SK-N-SH (cell line): Measurements from ENCODE around the gene PIAS4. TPM values are rescaled to one million over a fixed set of nuclear protein-coding genes. Genes with fewer than 3 reads are reported as not detected.

Experiments
- CTCF ChIA-PET: fragments of 300-600, 350-600 bp; formaldehyde crosslinking; extraction: SDS; loops from one replicate; lab custom pipeline; 2021; lab: Yijun Ruan, JAX
- POLR2A ChIA-PET: fragments of 350-600 bp; sonication (Branson Sonifier 250); formaldehyde crosslinking; extraction: SDS; loops from one replicate; lab custom pipeline; 2020; ENCODE audit warnings: antibody characterized with exemption, inconsistent platforms; lab: Yijun Ruan, JAX
- DNase-seq: peaks from one replicate; pipeline ENCODE4 v3.0.0; 2012
- H2AFZ ChIP-seq: fragments of 200-600 bp; sonication (generic); 2 replicates; pipeline ENCODE4 v1.8.1; 2016; ENCODE audit warnings: antibody characterized with exemption, mild to moderate bottlenecking, low read depth
- H3F3A ChIP-seq: fragments of 200-600 bp; sonication (generic); replicated peaks from 2 replicates; pipeline ENCODE3; 2016; ENCODE audit warnings: antibody characterized with exemption, mild to moderate bottlenecking; ENCODE audit not compliant: insufficient read depth
- H3K27ac ChIP-seq, 2 experiments: fragments of 200-500 bp in 1 of 2; fragments of 200-600 bp in 1 of 2; sonication (Bioruptor generic) in 1 of 2; sonication (generic), shearing (Covaris generic) in 1 of 2; 2 replicates each; pipeline versions ENCODE4 v1.5.1 to v1.6.1; 2014 to 2016; ENCODE audit warnings: low read depth in 2 of 2, inconsistent platforms in 1 of 2, low read length in 1 of 2, mild to moderate bottlenecking in 1 of 2, mixed read lengths in 1 of 2
- H3K27me3 ChIP-seq: fragments of 200-600 bp; sonication (generic), shearing (Covaris generic); 2 replicates; pipeline ENCODE4 v1.6.1; 2016; ENCODE audit warnings: mixed run types; ENCODE audit not compliant: insufficient read depth
- H3K36me3 ChIP-seq, 2 experiments: fragments of 200-500 bp in 1 of 2; fragments of 200-600 bp in 1 of 2; sonication (Bioruptor generic) in 1 of 2; sonication (generic) in 1 of 2; replicated peaks in 1 of 2; 2 replicates each; pipeline versions ENCODE3 to v1.5.1; 2014 to 2016; ENCODE audit warnings: low read length in 1 of 2, mild to moderate bottlenecking in 1 of 2; ENCODE audit not compliant: insufficient read depth in 2 of 2, control insufficient read depth in 1 of 2
- H3K4me1 ChIP-seq, 2 experiments: fragments of 200-500 bp in 1 of 2; fragments of 200-600 bp in 1 of 2; sonication (Bioruptor generic) in 1 of 2; sonication (generic), shearing (Covaris generic) in 1 of 2; 2 replicates each; pipeline versions ENCODE4 v1.5.1 to v1.6.1; 2014 to 2016; ENCODE audit warnings: low read depth in 1 of 2, low read length in 1 of 2, mixed run types in 1 of 2; ENCODE audit not compliant: insufficient read depth in 2 of 2, control insufficient read depth in 1 of 2
- H3K4me2 ChIP-seq: fragments of 200-600 bp; sonication (generic), shearing (Covaris generic); 2 replicates; pipeline ENCODE4 v1.6.1; 2017; ENCODE audit warnings: mixed run types
- H3K4me3 ChIP-seq, 2 experiments: fragments of 200-500 bp in 1 of 2; fragments of 200-600 bp in 1 of 2; sonication (Bioruptor generic) in 1 of 2; sonication (generic), shearing (Covaris generic) in 1 of 2; 2 replicates each; pipeline versions ENCODE4 v1.5.1 to v1.8.1; 2014 to 2016; ENCODE audit warnings: low read depth in 2 of 2, inconsistent platforms in 1 of 2, low read length in 1 of 2, mild to moderate bottlenecking in 1 of 2, mixed read lengths in 1 of 2, moderate library complexity in 1 of 2
- H3K79me2 ChIP-seq: fragments of 200-600 bp; sonication (generic); 2 replicates; pipeline ENCODE4 v1.8.1; 2017; ENCODE audit warnings: mild to moderate bottlenecking; ENCODE audit not compliant: insufficient read depth
- H3K9ac ChIP-seq: fragments of 200-600 bp; sonication (generic); 2 replicates; pipeline ENCODE4 v1.6.1; 2017; ENCODE audit warnings: mixed run types
- H3K9me2 ChIP-seq: fragments of 200-600 bp; sonication (generic); 2 replicates; pipeline ENCODE4 v1.6.1; 2017; ENCODE audit warnings: mixed run types
- H3K9me3 ChIP-seq: fragments of 200-600 bp; sonication (generic); 2 replicates; pipeline ENCODE4 v1.6.1; 2017; ENCODE audit warnings: mixed run types, mild to moderate bottlenecking, moderate library complexity
- H4K20me1 ChIP-seq: fragments of 200-600 bp; sonication (generic); 2 replicates; pipeline ENCODE4 v1.6.1; 2017; ENCODE audit warnings: mild to moderate bottlenecking, mixed run types; ENCODE audit not compliant: insufficient read depth
- CTCF ChIP-seq: fragments of 200-600 bp; sonication (generic); IDR thresholded peaks from 2 replicates; pipeline ENCODE4 v1.6.1; 2017; ENCODE audit warnings: antibody characterized with exemption, mild to moderate bottlenecking, moderate library complexity
- ELF1 ChIP-seq: IDR thresholded peaks from 2 replicates; pipeline ENCODE4 v1.4.0; 2012
- EZH2phosphoT487 ChIP-seq: fragments of 200-600 bp; sonication (generic); IDR thresholded peaks from 2 replicates; pipeline ENCODE4 v1.6.1; 2017; ENCODE audit warnings: low read depth, mixed run types, mild to moderate bottlenecking, antibody characterized with exemption, moderate library complexity, borderline replicate concordance
- FOXJ3 ChIP-seq: sonication (generic); formaldehyde crosslinking; IDR thresholded peaks from 2 replicates; pipeline ENCODE4 v1.5.1; 2020; ENCODE audit warnings: mild to moderate bottlenecking, missing genetic modification reagents
- FOXM1 ChIP-seq: IDR thresholded peaks from 2 replicates; pipeline ENCODE4 v1.4.0; 2012; ENCODE audit warnings: low read depth, mild to moderate bottlenecking
- GATA2 ChIP-seq: sonication (generic); formaldehyde crosslinking; IDR thresholded peaks from 2 replicates; pipeline ENCODE4 v1.5.0; 2020; ENCODE audit warnings: mild to moderate bottlenecking, missing genetic modification reagents
- IRF3 ChIP-seq: fragments of 150-350 bp; IDR thresholded peaks from 2 replicates; pipeline ENCODE4 v1.6.1; 2016; ENCODE audit warnings: mild to moderate bottlenecking, low read depth, low read length
- MAX ChIP-seq: IDR thresholded peaks from 2 replicates; pipeline ENCODE4 v1.4.0; 2012; ENCODE audit warnings: low read depth
- MEF2A ChIP-seq: IDR thresholded peaks from 2 replicates; pipeline ENCODE4 v1.4.0; 2012; ENCODE audit warnings: low read depth, borderline replicate concordance
- NFIC ChIP-seq: IDR thresholded peaks from 2 replicates; pipeline ENCODE4 v1.4.0; 2012; ENCODE audit warnings: borderline replicate concordance
- PBX3 ChIP-seq: IDR thresholded peaks from 2 replicates; pipeline ENCODE4; 2012
- RCOR1 ChIP-seq: fragments of 150-350 bp; IDR thresholded peaks from 2 replicates; pipeline ENCODE4 v1.6.1; 2017; ENCODE audit warnings: antibody characterized with exemption, low read length
- SMC3 ChIP-seq: IDR thresholded peaks from 2 replicates; pipeline ENCODE4 v1.6.1; 2012; ENCODE audit warnings: low read depth, low read length, improper control_type of control experiment
- TEAD4 ChIP-seq: IDR thresholded peaks from 2 replicates; pipeline ENCODE4 v1.4.0; 2012; ENCODE audit warnings: mild to moderate bottlenecking, borderline replicate concordance; ENCODE audit not compliant: insufficient read depth
- USF2 ChIP-seq: fragments of 150-350 bp; IDR thresholded peaks from 2 replicates; pipeline ENCODE4 v1.6.1; 2017; ENCODE audit warnings: antibody characterized with exemption, low read length, low read depth, borderline replicate concordance
- YY1 ChIP-seq: IDR thresholded peaks from 2 replicates; pipeline ENCODE4 v1.4.0; 2012; ENCODE audit warnings: low read depth, mild to moderate bottlenecking
- WGBS: methylation state at CpG from one replicate; pipeline ENCODE4 v1.1.6; 2017; ENCODE audit warnings: low lambda C conversion rate; 5-methylcytosine and 5-hydroxymethylcytosine counted together
- polyA plus RNA-seq, 3 experiments: library from polyadenylated mRNA; depleted of rRNA; stranded (reverse); fragments of >200 nt; gene quantifications; 2 replicates each; pipeline ENCODE4 v1.2.3, GENCODE V29; 2012

The PIAS4 gene
- polyA plus RNA-seq, 1 of the 3 experiments (the other 2 are of a cell fraction): 14.1 TPM

GRCh38 chr19:4030552-4030951, 23.0 kb downstream of the PIAS4 start:
- no peak overlapping the region for H3K4me3 ChIP-seq
- no peaks in the 10 kb centered on the region for H3K9me2 ChIP-seq
- peaks cover 0 to 31% of the 10 kb centered on the region in 2 experiments for H3K36me3 ChIP-seq
- no peak overlapping the region for H2AFZ ChIP-seq
- no peaks in the 10 kb centered on the region for H3K4me1 ChIP-seq
- H3K27ac ChIP-seq: no peak overlapping the region
- no peaks in the 10 kb centered on the region; the same call in 1 of the 2 replicates for H3K79me2 ChIP-seq
- TF ChIP-seq USF2 (no peak), IRF3 (no peak)
- POLR2A ChIA-PET: no interaction called here
- CTCF ChIA-PET: no interaction called here
- 98% methylated on average over 5 of the region's 6 CpGs for WGBS
- no peak overlapping the region for H3K9ac ChIP-seq
- no peak for DNase-seq
- H3K9me3 ChIP-seq: no peaks in the 10 kb centered on the region
- no peaks in the 10 kb centered on the region for H3F3A ChIP-seq
- no peak overlapping the region for H3K4me2 ChIP-seq
- H3K27me3 ChIP-seq: no peaks in the 10 kb centered on the region
- H4K20me1 ChIP-seq: no peaks in the 10 kb centered on the region

GRCh38 chr19:4030981-4031380, 23.4 kb downstream of the PIAS4 start:
- Histone ChIP-seq H2AFZ (no peak overlapping the region), H3K79me2 (no peaks in the 10 kb centered on the region; the same call in 1 of the 2 replicates), H3K27me3 (no peaks in the 10 kb centered on the region), H3K9ac (no peak overlapping the region), H3K9me3 (no peaks in the 10 kb centered on the region), H3K9me2 (no peaks in the 10 kb centered on the region), H3K4me2 (no peak overlapping the region), H3K4me1 (no peaks in the 10 kb centered on the region), H3K27ac (no peak overlapping the region), H3K4me3 (no peak overlapping the region), H3F3A (no peaks in the 10 kb centered on the region), H3K36me3 (peaks cover 0 to 31% of the 10 kb centered on the region in 2 experiments)
- DNase-seq: no peak
- 100% methylated on average over 2 of the region's 9 CpGs for WGBS
- POLR2A ChIA-PET: no interaction called here
- no peak for TF ChIP-seq EZH2phosphoT487
- TF ChIP-seq FOXJ3 (CRISPR knock-in tag): no peak
- no peak for TF ChIP-seq YY1
- no peak for TF ChIP-seq MAX
- no peak for TF ChIP-seq TEAD4
- no peak for TF ChIP-seq CTCF
- TF ChIP-seq GATA2 (CRISPR knock-in tag): no peak
- no peak for TF ChIP-seq FOXM1
- TF ChIP-seq PBX3: no peak
- TF ChIP-seq SMC3: no peak
- no peak for TF ChIP-seq NFIC
- no peak for TF ChIP-seq USF2
- no peak for TF ChIP-seq IRF3
- no peak for TF ChIP-seq RCOR1
- TF ChIP-seq ELF1: no peak
- TF ChIP-seq MEF2A: no peak
- TF ChIP-seq, all 33 proteins: peak for 0
- CTCF ChIA-PET: no interaction called here
- H4K20me1 ChIP-seq: no peaks in the 10 kb centered on the region
